ENCODE results near the gene MED7.
"Not testable (repeated sequence)": the region's sequence is repeated elsewhere in the genome, so short reads cannot be mapped to it uniquely, and the experiment has no call there.

The MED7 gene, protein sequence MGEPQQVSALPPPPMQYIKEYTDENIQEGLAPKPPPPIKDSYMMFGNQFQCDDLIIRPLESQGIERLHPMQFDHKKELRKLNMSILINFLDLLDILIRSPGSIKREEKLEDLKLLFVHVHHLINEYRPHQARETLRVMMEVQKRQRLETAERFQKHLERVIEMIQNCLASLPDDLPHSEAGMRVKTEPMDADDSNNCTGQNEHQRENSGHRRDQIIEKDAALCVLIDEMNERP

DNA sequence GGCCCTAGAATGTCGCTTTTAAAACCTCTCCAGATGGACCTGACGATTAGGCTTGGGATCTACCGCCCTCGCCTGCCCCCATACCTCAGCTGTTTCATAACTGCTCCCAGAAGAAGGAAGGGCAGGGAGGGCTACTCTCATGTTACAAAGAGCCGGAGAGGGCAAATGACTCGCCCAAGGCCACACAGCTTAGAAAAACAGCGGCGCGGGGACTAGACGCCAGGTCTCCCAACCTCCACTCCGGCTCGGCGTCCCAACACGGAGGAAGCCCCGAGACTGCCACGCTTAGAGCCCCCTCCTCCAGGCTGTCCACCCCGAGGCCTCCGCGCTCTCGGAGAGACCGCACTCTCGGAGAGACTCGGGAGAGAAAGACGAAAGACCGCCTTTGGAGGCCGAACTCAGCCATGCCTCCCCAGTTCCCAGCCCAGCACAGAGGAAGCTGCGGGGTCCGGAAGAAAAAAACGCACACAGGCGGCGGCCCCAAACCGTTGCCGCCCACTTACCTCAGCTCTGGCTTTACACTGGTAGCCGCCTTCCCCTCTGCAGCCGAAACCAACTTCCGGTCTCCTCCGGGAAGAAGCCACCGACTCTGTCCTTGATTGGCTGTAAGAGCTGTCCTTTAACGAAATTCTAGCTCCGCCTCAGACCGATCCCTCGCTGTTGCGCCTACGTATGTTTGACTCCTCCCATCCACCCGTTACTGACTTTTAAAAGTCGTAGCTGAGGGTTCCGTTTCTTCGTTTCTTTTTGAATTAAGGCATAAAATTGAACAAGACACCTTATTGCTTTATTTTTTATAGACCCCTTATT is at the start of gene MED7:
Gene MED7 (minus strand): TSS at position 549 of the 810 bp plus-strand sequence. CDS start 3,434 bp downstream, outside the sequence.
- DNase-seq, result peak; percentile 89

- peak; percentile 57 for DNase-seq
Measured at GRCh38 chr5:157189223-157189622, 46.6 kb upstream of the MED7 start.

DNA sequence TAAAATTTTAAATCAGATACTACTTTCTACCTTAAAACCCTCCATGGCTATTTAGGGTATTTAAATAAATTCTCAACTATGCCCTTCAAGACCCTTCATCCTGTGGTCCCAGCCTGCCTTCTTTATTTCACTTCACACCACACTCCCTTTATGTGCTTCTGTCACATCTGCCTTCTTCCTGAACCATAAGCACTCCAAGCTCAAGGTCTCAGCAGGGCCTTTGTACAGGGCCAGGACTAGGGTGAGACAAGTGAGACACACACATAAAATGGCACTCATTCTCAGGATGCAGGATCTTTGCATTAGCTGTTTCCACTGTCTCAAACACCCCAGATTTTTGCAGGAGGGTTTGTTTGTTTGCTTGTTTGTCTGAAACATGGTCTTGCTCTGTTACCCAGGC is 45.6 kb upstream of the MED7 start:
- no peak for DNase-seq

DNA sequence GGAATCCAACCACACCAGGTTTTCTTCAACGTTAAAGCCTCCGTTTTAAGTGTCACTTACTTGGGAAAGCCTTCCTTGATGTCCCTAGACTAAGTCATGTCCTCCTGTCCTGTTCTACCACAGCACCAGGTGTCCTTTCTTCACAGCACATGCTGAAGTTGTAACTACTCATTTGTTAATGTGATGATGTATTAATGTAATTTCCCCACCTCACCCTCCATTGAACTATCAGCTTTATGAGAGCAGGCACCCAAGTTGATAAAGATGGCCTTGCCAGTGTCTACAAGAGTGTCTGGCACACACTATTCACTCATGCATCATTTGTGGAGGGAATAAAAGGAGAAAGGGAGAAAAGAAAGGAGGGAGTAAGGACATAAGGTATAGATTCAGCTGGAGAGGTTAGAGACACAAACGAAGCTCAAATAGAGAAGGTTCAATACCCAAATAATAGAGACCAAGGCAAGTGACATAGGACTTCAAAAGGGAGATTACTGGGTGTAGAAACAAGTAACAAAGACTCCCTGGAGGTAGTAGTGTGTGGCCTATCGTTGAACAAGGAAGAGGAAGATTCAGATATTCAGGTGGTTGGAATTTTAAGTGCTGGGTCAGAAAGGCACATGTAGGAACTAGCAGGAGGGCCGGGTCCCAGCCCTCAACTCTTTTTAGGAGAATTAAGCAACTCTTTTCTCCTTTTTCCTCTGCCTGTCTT is 44.5 kb upstream of the MED7 start:
- no peak for DNase-seq

DNA sequence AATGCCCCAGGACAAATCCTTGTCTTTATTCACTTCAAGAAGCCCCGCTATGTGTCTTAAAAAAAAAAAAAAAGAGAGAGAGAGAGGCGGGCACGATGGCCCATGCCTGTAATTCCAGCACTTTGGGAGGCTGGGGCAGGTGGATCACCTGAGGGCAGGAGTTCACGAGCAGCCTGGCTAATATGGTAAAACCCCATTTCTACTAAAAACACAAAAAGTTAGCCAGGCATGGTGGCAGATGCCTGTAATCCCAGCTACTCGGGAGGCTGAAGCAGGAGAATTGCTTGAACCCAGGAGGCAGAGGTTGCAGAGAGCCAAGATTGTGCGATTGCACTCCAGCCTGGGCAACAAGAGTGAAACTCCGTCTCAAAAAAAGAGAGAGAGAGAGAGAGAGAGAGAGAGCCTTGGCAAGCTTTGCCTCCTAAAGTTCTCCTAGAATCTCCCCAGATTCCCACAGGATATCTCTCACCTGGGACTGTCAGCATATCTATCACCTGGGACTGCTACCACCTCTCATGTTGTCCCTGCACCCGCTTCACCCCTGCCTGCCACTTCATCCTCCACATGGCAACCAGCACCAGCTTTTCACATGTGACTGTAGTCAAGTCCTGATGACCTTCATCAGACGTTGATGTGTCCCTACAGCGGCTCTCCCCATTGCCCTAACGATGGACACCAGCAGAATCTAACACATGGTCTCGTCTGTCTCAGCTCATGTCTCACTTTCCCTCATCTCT is 43.8 kb upstream of the MED7 start:
- no peak for DNase-seq

DNA sequence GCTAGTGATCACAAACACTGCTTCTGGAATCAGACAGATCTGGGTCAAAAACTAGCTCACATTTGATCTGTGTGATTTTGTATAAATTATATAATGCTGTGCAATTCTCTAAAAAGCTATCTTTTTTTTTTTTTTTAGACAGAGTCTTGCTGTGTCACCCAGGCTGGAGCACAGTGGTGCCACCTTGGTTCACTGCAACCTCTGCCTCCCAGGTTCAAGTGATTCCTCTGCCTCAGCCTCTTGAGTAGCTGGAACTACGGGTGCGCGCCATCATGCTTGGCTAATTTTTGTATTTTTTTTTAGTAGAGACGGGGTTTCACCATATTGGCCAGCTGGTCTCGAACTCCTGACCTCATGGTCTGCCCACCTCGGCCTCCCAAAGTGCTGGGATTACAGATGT is 42.5 kb upstream of the MED7 start:
- DNase-seq, result not testable (repeated sequence)

GRCh38 chr5:157184117-157184670 is 41.5 kb upstream of the MED7 start:
- no peak for DNase-seq

- DNase-seq, result no peak
Measured at GRCh38 chr5:157182143-157182757, 39.6 kb upstream of the MED7 start.

DNA sequence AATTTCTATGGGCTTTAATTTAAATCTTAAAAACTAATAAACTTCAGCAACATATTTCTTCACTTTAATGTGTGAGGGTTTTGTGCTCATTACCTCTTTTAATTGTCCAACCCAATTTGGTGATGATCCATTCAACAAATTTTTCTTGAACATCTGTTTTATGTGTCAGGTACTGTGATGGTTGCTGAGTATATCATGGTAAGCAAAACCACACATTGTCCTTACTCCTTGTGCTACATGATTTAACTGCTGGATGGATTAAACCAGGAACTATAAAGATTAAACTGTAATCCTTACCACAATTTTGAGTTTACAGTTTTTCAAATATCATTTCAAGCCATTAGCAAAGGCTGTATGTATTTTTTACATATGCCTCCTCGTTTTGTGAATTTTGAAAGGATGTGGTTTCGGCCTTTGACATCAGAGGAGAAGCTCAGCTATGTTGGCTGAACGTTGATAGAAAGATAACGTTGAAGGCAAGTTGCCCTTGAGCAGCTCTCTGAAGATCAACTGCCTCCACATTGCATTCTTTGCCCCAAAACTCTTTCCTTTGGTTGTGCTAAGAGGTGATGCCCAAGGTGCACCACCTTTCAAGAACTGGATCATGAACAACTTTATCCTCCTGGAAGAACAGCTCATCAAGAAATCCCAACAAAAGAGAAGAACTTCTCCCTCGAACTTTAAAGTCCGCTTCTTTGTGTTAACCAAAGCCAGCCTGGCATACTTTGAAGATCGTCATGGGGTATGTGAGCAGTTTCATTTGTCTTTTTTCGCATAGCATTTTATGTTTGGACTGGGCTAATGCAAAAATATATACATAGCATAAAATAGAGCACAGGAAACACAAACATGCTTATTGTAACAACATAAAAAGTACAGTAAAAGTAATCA is 38.0 kb upstream of the MED7 start, which contains the start of gene ITK:
Gene ITK (plus strand): TSS at position 467 of the 891 bp plus-strand sequence. CDS start 138 bp downstream, at position 605.
- DNase-seq, result no peak

- no peak for DNase-seq
Measured at GRCh38 chr5:157178966-157179365, 36.3 kb upstream of the MED7 start.

GRCh38 chr5:157177953-157178352 is 35.3 kb upstream of the MED7 start:
- no peak for DNase-seq

DNA sequence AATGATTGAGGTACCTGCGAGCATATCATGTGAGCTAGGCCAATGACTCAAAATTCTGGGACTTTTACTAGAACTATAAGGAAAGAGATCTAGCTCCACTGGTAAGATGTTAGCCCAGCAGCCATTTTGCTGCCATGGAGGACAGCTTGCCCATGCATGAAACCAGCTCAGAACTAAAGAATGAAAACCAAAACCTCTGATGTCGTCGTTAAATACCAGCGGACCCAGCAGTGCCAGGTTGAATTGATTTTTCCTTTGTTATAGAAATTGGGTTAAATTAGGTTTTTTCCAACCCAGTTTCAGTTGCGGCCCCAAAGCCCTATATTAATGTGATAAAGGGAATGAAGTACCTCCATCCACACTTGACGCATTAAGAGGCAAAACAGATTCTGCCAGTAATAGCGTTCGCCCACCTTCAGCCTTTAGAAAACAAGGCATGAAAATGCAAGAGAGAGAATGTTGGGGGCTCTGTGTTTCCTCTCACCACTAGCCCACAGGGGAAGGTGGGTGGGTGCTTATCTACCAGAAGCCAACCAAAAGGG is 32.5 kb upstream of the MED7 start:
- DNase-seq, result no peak

DNA sequence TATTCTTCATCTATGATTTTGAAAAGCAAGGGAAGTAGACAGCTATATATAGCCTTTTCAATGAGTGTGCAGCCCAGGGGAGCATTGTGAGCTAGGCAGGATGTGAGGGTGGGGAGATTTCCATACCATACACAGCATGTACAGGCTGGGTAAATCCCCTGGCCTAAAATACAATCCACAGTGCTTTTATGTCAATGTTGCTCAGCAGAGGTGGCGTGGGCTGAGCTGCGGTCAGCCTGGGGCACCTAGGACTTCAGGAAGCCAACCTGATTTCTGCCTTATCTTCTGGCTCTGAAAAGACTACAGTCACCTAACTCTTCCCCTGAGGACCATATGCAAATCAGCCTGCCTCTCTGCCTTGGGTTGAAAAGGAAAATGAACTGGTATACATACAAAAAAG is 29.7 kb upstream of the MED7 start:
- peak; percentile 92 for DNase-seq

GRCh38 chr5:157168286-157168685 is 25.6 kb upstream of the MED7 start:
- no peak for DNase-seq

DNA sequence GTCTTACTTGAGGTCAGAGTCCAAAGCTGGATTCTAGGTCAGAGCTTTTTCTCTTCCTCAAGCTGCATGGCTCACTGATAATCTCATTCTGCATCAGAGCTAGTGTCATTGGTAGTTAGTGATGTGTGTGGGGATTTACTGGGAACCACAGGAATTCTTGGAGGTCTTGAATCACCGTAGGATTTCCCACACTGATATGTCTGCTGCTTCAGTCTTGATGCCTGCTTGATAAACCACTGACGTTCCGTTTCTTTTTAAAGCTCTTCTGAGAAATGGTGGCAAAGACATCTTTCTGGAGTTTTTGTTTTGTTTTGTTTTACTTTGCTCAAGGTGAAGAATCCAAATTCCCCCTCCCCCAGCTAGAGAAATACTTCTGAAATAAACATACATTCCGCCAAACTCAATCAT is 24.6 kb upstream of the MED7 start:
- DNase-seq, result no peak

DNA sequence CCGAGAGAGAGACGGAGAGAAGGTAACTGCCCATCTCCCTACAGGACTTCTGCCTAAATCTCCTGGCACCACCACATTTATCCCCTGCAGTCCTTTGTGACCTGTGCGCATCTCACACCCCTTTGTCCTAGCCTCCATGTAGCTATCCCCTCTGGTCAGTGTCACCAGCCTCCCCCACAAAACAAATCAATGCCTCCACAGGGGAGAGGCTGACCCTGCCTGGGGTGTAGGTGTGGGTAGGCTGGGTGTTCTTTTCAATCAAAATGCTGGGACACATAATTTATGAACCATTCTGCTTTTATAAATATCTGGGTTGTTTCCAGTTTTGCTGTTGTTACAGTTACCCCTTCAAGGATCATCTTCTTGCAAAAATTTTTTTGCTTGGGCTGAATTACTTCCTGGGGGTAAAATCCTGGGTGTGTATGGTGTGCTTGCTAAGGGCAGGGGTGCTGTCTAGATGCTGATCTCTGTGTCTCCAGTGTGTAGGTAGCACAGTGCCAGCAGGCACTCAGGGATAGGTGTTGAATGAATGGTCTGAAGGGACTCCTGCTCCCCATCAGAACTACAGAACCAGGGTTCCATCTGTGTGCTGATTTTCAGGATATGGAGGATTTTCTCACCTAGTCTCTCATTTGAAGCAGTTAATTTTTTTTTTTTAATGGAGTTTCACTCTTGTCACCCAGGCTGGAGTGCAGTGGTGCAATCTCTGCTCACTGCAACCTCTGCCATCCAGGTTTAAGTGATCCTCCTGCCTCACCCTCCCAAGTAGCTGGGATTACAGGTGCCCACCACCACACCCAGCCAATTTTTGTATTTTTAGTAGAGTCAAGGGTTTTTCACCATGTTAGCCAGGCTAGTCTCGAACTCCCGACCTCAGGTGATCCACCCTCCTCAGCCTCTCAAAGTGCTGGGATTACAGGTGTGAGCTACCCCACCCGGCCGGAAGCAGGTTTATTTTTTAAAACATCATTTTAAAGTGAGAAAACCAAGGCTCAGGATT is 23.8 kb upstream of the MED7 start, which contains the start of gene GARIN3:
Gene GARIN3 (minus strand): TSS at position 51 of the 1,000 bp plus-strand sequence. CDS start 96 bp downstream, outside the sequence.
- DNase-seq, result no peak

- DNase-seq, result no peak
Measured at GRCh38 chr5:157165668-157166067, 23.0 kb upstream of the MED7 start.

- no peak for DNase-seq
Measured at GRCh38 chr5:157165261-157165660, 22.6 kb upstream of the MED7 start.

- DNase-seq, result no peak
Measured at GRCh38 chr5:157164521-157164920, 21.9 kb upstream of the MED7 start.
